HG03558 (cell line): ENCODE results near the gene GMPPA.

Experiments used
- ATAC-seq: cut with Tn5 transposase; IDR thresholded peaks from one replicate; pipeline ENCODE4 v1.9.1; 2021; ENCODE audit warnings: moderate number of reproducible peaks; ENCODE audit not compliant: unreplicated experiment; ENCODE audit errors: extremely low read depth

The GMPPA gene

DNA sequence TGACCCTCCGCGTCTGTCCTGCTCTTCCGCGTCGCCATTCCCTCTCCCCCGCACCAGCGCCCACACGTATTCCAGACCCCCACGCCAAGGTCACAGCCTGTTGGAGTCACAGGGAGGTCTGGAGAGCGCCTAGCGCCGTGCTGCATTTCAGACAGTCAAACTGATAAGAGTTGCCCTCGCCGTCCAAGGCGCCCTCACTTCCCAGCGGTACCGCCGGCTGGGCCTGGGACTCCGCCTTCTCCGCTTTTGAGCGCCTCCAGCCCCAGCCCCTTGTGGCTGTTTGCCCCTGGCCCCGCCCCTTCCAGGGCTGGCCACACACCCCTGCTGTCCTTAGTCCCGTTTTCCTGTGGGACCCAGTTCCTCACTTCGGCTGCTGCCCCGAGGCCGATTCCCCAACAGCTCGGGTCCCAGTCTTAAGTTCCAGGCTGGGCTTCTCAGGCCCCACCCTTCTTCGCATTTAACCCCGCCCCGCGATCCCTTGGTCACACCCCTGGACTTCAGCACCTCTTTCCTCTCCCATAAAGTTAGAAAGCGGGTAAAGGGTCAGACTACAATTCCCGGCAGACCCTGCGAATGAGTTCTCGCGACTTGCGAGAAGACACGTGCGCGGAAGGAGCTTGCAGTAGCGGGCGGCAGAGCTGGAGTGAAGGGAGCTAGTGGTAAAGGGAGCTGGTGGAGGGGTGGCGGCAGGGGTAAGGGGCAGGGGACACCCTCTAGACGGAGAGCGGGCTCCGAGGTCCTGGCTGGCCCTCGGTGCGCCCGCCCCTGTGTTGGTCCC lies at the start of gene GMPPA:
TSS of gene GMPPA (plus strand) at position 612 of the 778 bp plus-strand sequence. CDS start 1,085 bp downstream, outside the sequence.
- ATAC-seq, result peak; percentile 94

DNA sequence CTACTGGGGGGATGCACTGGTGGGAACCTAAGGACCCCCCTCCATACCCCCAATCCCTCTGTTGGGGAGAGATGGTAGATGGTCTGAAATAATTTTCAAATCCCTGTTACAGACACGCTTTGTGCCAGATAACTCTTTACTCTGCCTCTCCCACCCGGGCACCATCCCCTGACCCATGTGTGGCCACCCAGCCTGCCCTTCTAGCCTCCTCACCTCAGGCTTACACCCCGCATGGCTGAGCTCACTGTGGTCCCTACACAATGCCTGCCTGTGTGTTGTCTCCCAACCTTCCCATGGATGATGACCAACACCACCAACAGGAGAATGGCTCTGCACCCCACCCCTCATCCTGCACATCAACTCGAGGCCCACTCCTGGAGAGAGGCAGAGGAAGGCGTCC lies 49.1 kb upstream of the GMPPA start:
- no peak for ATAC-seq

DNA sequence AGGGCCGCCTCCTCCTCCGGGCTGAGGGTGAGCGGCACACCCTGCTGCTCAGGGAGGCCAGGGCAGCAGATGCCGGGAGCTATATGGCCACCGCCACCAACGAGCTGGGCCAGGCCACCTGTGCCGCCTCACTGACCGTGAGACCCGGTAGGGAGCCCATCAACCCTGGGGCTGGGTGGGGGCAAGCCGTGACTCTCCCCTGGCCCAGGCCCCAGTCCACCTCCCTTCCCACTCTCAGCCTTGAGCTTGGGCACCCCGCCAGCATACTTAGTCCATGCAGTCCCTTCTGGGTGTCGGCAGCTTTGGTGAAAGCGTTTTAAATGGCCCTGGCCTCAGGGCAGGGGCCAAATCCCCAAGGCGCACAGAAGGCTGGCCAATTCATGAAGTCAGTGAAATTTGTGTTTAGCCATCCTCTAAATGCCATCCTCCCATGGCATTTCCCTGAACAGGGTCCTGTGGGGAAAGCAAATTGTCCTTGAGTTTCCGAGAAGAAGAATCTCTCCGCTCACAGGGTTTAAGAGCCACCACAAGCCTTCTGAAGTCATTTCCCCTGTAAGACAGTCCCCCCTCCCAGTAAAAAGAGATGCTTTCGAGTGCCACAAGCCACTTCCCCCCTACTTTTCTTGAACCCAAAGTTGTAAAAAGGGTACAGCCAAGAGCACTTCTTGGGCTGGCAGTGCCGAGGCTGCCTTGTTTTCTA lies 46.9 kb upstream of the GMPPA start:
- ATAC-seq, result no peak

DNA sequence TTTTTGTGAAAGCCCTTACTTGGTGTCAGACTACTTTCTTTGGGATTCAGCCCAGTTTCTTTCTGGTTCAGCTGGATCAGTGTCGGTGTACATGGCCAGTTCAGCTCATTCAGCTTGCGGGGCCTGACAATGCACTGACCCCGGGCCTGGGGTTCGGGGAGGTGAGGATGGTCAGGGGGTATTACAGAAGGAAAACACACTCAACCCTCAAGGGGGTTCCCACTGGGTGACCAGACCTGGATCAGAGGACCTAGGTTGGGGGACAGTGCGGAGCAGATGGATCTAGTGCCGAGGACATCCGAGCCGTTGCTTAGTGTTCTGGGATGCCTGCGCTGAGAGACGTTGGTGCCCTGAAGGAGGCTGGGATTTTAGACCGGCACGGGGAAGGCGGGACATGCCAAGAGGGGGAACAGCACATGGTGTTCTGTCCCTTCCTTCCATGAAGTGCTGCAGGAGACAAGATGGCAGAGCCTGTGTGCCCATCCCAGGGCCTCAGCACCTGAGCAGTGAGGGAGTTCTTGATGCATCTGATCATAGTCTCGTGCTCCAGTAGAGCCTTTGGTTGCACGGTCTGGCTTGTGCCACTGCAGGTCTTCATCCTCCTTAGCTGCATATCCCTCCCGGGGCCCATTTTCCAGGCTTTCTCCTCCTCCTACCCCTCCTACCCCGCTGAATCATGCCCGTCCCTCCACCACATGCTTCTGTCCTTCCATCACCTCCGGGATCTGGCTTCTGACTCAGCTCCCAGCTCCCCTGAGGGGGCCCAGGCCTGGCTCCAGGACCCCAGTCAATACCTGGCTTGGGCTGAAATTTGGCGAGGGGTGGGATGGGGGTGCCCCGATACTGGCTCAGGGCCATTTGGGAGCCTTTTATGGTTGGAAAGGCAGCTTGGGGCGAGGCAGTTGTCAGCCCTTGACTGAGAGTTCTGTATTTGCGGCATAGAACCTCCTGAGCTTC lies 46.1 kb upstream of the GMPPA start:
- ATAC-seq, result no peak

DNA sequence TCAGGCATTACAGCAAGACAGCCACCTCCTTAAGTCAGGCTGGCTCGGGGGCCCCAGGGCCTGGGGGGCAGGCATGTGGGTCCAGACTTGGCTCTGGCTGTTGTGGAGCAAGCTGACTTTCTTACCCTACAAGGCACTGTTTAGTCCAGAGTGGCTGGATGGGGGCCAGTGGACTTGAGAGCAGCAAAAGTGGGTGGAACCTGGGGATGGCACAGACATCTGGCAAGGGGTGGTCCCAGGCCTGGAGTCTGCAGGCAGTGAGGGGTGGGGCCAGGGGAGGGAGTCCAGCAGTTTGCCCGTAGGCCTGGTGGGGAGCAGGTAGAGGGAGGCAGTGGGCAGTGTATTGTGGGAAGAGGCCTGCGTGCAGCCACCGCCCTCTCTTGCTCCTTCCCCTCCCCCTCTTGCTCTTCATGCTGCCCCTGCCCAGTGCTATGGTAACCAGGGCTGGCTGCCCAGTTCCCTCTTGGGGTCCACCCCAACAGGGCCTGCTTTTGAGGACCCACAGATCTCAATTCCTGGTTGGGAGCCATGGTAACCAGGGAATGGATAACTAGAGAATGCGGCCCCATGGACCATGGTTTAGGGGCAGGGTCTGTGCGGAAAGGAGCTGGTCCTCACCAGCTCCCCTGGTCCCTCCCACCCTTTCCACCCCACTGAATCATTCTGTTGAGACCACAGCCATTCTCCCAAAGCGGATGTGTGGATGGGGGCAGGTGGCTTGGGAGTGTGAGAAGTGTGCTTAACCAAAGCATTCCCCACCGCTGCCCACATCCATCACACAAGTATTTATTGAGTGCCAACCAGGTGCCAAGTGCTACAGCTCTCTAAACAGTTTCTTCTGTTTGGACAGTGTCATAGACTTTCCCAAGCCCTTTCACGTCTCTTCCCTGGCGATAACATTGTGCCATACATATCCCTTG lies 44.8 kb upstream of the GMPPA start:
- ATAC-seq, result no peak

DNA sequence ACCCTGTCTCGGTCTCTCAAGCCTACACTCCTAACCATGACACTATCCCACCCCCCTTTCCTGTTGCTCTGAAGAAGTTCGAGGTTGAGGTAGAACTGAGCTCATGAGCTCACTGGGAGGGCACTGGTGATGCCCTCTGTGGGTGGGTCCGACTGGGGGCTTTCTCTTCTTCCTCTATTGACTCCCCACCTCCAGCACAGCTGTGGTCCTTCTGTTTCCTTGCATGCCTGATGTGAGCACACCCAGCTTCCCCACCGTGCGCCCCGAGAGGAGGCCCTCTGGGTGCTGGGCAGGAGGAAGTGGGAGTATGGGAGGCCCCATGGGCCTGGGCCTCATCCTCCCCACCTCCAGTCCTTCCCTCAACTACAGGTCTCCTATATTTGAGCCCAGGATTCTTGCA lies 43.1 kb upstream of the GMPPA start:
- no peak for ATAC-seq

DNA sequence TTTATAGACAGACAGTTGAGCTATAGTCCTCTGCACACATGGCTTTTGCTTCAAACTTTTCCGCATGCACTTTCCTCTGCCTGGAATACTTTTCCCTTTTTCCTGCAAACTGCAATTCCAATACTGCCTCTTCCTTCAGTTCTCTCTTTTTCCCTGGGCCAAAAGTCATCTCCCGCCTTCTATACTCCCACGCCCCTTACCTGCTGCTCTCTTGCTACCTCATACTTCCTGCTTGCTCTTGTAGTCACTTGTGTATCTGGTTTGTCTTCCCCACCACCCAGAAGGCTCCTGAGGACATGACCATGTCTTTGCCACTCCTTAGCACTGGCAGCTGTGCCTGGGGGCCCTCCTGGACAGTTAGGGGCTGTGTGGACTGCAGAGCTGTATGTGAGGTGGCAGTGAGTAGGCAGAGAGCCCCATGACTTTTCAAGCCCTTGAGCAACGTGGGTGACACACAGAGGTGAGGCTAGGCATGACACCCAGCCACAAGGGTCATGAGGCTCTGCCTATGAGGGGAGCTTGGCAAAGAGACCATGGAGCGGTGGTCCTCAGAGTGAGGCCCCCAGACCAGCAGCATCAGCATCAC lies 40.8 kb upstream of the GMPPA start:
- ATAC-seq, result no peak

DNA sequence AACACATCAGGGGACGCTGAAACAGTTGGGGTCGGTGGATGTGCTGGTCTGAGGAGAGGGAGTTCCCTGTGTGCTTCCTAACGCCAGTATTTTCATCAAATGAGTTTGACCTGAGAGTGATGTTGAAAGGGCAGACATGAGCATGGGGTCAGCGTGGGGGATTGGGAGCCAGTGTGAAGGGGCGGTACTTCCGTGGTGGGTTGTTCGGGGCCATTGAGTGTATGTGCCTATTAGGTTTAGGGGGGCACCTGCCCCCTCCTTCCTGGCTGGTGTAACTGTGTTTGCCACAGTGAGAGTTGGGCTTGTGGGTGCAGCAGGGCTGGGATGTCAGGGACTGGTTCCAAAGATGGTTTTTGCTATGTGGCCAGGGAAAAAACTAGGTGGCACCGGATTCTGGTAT lies 39.7 kb upstream of the GMPPA start:
- ATAC-seq, result no peak

DNA sequence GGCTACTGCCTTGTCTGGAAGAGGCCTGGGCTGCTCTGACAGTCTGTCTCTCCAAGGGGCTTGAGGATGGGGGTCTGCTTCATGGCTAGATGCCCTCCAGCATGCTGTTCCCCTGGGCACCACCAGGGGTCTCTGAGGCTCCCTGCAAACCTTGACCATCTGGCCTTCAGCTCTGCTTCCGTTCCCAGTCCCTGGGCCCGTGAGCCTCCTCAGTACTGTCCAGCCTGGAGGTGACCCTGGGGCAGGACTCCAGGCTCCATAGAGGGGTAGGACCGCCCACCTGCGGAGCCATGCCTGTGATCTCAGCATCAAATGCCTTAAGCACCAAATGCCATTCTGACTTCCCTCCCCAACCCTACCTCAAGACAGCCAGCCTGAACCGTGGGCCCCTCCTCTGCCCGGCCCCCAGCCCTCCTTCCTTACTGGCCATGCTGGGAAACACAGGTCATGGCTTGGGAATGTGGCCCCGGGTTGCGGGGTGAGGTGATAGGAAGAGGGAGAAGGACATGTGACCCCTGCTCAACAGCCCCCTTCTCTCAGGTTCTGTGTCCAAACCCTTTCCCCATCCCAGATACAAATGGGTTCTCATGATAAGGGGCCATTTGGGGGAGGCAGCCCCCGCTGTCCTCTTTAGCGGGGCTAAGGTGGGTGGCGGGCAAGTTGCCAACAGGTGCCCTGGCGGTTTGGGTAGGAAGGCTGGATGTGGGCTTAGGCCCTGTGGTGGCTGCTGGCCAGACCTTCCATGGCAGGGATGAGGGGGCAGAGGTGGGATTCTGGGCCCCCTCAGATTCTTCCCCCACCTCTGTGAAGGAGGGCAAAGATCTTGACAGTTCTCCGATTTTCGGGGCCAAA lies 39.0 kb upstream of the GMPPA start:
- ATAC-seq, result no peak

DNA sequence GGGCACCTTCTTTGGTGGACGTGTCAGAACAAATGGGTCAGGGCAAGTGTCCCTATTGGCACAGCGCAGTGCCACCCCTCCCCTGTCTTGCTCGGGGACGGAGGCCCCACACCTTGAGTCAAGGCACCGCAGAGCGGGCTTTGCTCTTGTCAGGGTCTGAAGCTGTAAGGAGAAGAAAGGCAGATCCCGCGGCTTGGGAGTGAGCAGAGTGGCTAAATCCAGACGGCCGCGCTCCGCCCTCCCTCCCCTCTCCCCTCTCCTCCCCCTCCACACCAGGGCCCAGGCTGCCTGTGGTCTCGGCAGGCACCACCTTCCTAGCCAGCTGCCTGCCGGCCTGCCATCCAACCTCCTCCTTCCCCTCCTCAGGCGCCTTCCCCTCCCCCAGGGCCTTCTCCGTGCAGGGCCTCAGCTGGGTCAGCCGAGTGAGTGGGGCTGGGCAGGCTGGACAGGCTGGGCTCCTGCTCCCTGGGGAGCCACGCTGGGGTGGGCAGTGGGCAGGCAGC lies 38.2 kb upstream of the GMPPA start:
- ATAC-seq, result no peak

DNA sequence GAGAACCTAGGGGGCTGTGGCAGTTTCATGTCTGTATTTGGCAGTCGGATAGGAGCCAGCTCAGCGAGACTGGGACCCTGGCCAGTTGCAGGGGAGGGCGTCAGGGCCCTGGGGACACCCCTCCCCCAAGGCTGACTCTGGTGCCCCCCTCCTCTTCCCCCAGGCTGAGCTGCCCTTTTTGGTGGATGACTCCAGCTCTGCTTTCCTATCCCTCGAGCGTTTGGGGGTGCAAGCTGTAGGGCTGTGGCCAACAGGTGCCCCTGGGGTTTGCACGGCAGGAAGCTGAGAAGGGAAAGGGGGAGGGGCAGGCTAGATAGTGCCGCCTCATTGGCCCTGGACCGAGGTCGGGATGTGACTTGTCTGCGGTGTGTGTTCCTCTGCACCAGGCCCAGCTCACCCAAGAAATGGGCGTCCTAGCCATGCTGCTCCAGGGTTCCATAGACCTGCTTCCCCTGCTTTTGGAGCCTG lies 37.6 kb upstream of the GMPPA start:
- no peak for ATAC-seq

DNA sequence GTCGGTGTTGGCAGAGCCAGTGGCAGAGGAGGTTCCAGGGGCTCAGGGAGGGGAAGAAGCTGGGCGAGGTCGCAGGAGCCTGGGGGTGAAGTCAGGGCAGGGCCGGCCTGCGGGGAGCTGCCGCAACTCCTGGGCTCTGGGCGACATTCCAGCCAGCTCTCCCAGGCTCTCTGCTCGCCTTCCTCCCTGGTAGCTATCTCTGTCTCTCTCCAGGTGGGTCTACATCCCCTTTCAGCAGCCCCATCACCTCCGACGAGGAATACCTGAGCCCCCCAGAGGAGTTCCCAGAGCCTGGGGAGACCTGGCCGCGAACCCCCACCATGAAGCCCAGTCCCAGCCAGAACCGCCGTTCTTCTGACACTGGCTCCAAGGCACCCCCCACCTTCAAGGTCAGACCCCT lies 37.0 kb upstream of the GMPPA start:
- no peak for ATAC-seq

DNA sequence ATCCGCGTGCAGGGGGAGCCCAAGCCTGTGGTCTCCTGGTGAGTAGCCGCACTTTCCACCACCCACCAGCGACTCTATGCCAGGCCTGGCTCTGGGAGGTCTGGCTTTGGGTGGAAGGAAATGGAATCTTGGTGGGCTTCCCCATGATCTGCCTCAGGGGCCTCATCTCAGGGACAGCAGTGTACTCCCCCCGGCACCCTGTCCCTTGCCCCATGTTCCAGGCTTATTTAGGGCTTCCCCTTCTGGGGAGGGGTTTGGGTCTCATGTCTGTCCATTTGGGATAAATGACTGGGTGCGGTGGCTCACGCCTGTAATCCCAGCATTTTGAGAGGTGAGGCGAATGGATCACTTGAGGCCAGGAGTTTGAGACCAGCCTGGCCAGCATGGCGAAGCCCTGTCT lies 36.3 kb upstream of the GMPPA start:
- ATAC-seq, result no peak

DNA sequence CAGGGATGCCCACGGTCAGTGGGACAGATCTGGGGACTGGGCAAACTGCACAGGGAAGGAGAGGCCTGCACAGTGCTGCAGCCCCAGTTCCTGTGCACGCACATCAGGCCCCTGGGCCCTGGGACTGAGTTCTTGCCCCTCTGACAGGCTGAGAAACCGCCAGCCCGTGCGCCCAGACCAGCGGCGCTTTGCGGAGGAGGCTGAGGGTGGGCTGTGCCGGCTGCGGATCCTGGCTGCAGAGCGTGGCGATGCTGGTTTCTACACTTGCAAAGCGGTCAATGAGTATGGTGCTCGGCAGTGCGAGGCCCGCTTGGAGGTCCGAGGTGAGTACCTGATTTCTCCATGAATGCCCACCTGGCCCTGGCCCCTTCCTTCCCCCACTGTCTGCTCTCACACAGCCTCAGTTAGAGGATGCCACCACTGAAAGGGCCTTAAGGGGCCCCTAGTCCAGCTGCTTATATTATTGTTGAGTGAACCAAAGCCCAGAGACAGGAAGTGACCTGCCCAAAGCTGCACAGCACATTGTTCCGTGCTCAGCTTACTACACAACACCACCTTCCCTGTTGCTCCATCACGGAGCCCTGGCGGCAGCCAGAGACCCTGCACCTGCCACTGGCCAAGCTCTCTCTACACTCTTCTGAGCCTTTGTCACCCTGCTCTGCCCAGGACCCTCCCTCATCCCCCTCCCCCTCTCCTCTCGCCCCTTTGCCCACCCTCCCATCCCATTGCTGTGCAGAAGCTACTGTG lies 34.2 kb upstream of the GMPPA start:
- no peak for ATAC-seq

DNA sequence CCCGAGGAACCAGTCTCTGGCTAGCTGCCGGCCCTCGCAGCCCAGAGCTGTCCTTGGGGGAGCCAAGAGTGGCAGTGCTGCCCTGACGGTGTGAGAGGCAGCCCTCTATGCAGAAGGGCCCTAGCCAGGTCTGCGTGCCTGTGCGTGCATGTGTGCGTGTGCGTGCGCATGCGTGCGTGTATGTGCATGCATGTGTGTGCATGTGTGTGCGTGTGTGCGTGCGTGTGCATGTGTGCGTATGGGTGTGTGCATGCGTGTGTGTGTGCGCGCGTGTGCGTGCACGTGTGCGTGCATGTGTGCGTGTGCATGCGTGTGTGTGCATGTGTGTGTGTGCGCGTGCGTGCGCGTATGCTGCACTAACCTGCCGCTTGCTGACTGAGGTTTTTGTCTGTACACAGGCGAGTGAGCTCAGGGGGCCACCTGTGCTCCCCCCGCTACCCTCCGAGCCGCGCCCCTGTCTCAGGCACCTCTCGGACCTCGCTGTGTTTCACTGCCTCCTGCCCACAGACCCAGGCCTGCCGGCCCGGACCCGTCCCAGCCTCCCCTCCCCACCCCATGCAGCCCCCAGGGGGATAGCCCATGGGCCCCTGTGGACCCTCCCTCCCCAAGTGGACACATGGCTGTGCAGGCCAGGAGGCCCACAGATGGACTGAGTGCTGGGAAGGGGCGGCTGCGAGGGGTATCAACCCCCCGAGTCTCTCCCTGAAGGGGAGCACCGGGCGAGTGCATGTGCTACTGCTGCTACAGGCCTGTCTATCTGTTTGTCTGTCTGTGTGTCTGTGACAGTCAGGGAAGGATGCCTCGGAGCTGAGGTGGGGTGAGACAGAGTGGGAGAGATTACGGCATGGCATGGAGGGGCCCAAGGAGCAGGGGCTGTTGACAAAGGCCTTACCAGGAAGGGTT lies 32.8 kb upstream of the GMPPA start:
- ATAC-seq, result no peak
